ENCODE data around the gene RIPOR3.

RIPOR3 gene

GRCh38 chr20:50654904-50655303 lies 36.4 kb downstream of the RIPOR3 start:
- H3K27ac ChIP-seq (replicated peaks), result no peak overlapping the region
- H3K27me3 ChIP-seq (ENCODE audit: insufficient read depth, poor library complexity, severe bottlenecking), result no peaks in the 10 kb centered on the region
- no peak for DNase-seq (ENCODE audit: low read depth in 1 of 2, low spot score in 1 of 2)

GRCh38 chr20:50652702-50653294 lies 38.5 kb downstream of the RIPOR3 start:
- no peak for TF ChIP-seq GABPA (IDR thresholded peaks at IDR 0.05; ENCODE audit: low read depth)
- peak; percentile 66 for TF ChIP-seq POLR2AphosphoS5 (IDR thresholded peaks at IDR 0.05; ENCODE audit: low read depth)
- peak; percentile 90 for TF ChIP-seq SPI1 (IDR thresholded peaks at IDR 0.05; ENCODE audit: borderline replicate concordance, low read depth)
- DNase-seq (ENCODE audit: low read depth in 1 of 2, low spot score in 1 of 2), result peak; percentile 47 to 89
- Histone ChIP-seq H3K4me3 (replicated peaks; ENCODE audit: insufficient read depth, low read length) (no peak overlapping the region), H3K27me3 (ENCODE audit: insufficient read depth, poor library complexity, severe bottlenecking) (no peaks in the 10 kb centered on the region), H3K27ac (replicated peaks) (peak overlapping the region; percentile 22)

More at GRCh38 chr20:50654904-50655303, 36.4 kb downstream of the RIPOR3 start:
- TF ChIP-seq POLR2AphosphoS5 (IDR thresholded peaks at IDR 0.05; ENCODE audit: low read depth), result no peak
- no peak for TF ChIP-seq CTCF (IDR thresholded peaks at IDR 0.05; ENCODE audit: insufficient read depth, low read length)
- no peak for TF ChIP-seq REST (IDR thresholded peaks at IDR 0.05; ENCODE audit: insufficient replicate concordance, low read depth)
- TF ChIP-seq GABPA (IDR thresholded peaks at IDR 0.05; ENCODE audit: low read depth), result no peak
- no peak for TF ChIP-seq SPI1 (IDR thresholded peaks at IDR 0.05; ENCODE audit: borderline replicate concordance, low read depth)
- no peak overlapping the region for H3K4me3 ChIP-seq (replicated peaks; ENCODE audit: insufficient read depth, low read length)

- Histone ChIP-seq H3K27me3 (ENCODE audit: insufficient read depth, poor library complexity, severe bottlenecking) (no peaks in the 10 kb centered on the region), H3K4me3 (replicated peaks; ENCODE audit: insufficient read depth, low read length) (no peak overlapping the region), H3K27ac (replicated peaks) (no peak overlapping the region; the same call in 1 of the 2 replicates)
- TF ChIP-seq GABPA (IDR thresholded peaks at IDR 0.05; ENCODE audit: low read depth) (no peak), SPI1 (IDR thresholded peaks at IDR 0.05; ENCODE audit: borderline replicate concordance, low read depth) (no peak), CTCF (IDR thresholded peaks at IDR 0.05; ENCODE audit: insufficient read depth, low read length) (no peak), REST (IDR thresholded peaks at IDR 0.05; ENCODE audit: insufficient replicate concordance, low read depth) (no peak), POLR2AphosphoS5 (IDR thresholded peaks at IDR 0.05; ENCODE audit: low read depth) (no peak)
- peak in 1 of 2 experiments; percentile 33 for DNase-seq (ENCODE audit: low read depth in 1 of 2, low spot score in 1 of 2)
These were observed 39.7 kb downstream of the RIPOR3 start for GRCh38 chr20:50651676-50652075.

- Histone ChIP-seq H3K27ac (replicated peaks) (no peak overlapping the region), H3K4me3 (replicated peaks; ENCODE audit: insufficient read depth, low read length) (no peak overlapping the region), H3K27me3 (ENCODE audit: insufficient read depth, poor library complexity, severe bottlenecking) (no peaks in the 10 kb centered on the region)
- DNase-seq (ENCODE audit: low read depth in 1 of 2, low spot score in 1 of 2), result no peak
- no peak for TF ChIP-seq POLR2AphosphoS5 (IDR thresholded peaks at IDR 0.05; ENCODE audit: low read depth)
These were observed 41.8 kb downstream of the RIPOR3 start for GRCh38 chr20:50649590-50649989.

- TF ChIP-seq CTCF (IDR thresholded peaks at IDR 0.05; ENCODE audit: insufficient read depth, low read length) (no peak), GABPA (IDR thresholded peaks at IDR 0.05; ENCODE audit: low read depth) (no peak), POLR2AphosphoS5 (IDR thresholded peaks at IDR 0.05; ENCODE audit: low read depth) (no peak), SPI1 (IDR thresholded peaks at IDR 0.05; ENCODE audit: borderline replicate concordance, low read depth) (no peak), REST (IDR thresholded peaks at IDR 0.05; ENCODE audit: insufficient replicate concordance, low read depth) (no peak)
- Histone ChIP-seq H3K4me3 (replicated peaks; ENCODE audit: insufficient read depth, low read length) (no peak overlapping the region), H3K27ac (replicated peaks) (no peak overlapping the region), H3K27me3 (ENCODE audit: insufficient read depth, poor library complexity, severe bottlenecking) (no peaks in the 10 kb centered on the region)
- DNase-seq (ENCODE audit: low read depth in 1 of 2, low spot score in 1 of 2), result no peak
These were observed 42.7 kb downstream of the RIPOR3 start for GRCh38 chr20:50648651-50649050.
